HG02642 (cell line): ENCODE measurements around the gene PAFAH2.

Source experiments
- ATAC-seq: cut with Tn5 transposase; IDR thresholded peaks from one replicate; pipeline ENCODE4 v1.9.1; 2021; ENCODE audit warnings: mild to moderate bottlenecking; ENCODE audit not compliant: unreplicated experiment, poor library complexity

PAFAH2 gene

DNA sequence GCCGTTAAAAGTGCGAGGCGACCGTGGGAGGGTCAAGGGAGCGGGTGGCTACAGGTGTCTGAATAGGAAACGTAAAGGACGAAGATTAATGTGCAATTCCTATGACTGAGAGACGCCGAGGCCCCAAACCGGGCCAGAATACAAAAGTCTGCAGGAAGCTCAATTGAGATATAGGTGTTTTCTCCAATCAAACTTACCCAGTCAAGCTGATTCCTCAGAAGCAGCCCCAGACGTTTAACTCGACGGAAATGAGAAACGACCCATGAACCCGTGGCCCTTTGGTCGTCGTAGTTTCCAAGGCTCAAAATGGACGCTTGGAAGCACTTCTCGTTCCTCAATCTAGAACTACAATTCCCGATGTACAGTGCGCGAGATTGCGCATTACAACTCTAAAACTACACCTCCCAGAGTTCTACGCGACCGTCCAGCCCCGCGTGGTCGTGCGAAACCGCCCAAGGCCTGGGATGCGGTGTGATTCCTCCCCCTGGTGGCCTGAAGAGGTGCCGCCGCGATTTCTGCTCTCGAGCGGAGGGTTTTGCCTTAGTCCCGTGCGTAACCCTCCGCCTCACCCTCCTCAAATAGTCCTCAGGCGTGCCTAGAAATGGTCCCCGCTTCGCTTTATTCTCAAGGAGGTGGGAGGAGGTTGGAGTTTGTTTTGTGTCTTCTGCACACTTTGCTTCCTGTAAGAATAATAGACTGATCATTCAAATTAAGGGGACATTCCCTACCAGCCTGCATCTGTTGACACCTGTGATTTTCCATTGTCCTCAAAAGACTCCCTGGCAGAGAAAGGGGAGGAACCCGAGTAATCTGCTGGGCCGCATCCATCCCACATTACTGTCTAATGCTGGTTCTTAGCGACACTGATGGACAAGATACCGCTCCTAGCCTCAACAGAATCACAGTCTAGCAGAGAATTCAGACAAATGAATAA lies at the start of gene PAFAH2:
PAFAH2 (minus strand) TSS at position 236 of the 934 bp plus-strand sequence. CDS start 7,247 bp downstream, outside the sequence.
- peak; percentile 97 for ATAC-seq

DNA sequence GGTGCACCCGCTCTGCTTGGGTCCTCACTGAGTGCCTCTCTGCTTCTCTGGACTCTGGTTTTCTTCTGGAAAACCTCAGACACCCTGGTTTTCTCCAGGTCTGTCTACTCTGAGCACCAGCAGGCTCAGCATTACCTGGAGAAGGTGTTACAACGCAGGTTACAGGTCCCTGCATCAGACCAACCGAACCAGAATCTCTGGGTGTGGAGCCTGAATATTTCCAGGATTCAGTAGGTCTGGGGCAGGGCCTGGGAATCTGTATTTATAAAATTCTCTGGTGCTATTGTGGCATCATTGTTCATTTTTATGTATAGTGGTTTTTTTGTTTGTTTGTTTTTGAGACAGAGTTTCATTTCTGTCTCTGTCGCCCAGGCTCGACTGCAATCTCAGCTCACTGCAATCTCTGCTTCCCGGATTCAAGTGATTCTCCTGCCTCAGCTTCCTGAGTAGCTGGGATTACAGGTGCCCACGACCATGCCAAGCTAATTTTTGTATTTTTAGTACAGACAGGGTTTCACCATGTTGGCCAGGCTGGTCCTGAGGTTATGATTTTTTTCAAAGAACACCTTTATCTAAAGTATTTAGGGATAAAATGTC lies 49.5 kb upstream of the PAFAH2 start:
- ATAC-seq: no peak

DNA sequence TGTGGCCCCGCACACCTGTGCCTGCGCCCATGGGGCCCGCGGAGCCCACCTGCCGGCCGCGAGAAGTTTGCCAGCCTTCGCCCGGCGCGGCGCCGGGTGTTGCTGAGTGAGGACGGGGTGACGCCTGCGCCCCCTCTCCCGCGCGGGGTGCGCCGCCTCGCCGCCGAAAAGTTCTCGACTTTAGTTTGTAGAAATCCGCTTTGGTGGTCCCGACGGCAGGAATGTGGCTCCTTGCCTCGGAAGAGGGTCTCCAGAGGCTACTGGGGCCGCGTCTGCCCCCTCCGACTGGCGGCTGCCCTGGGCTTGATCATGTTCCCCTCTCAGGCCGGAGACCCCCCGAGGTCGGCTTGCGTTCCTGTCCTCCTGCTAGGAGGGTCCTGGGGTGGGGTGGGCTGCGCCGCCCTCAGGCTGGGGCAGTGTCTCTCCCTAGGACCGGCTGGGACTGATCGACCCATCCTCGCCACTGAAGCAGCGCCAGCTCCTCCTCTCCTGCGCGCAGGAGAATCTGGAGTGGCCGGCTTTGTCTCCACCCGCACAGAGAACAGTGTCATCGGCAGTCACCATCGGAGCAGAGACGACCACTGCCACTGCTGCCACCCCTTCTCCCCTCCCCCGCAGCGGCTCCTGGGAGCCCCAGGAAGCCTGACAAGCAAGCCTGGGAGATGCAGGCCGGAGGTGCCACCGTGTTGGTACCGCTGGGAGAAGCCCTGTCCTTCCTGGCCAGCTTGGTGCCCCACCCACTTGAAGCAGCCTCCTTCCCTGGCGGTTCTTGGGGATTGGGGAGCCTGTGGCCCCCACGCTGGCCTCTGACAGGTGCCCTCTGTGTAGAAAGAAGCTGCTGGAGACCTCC lies 48.6 kb upstream of the PAFAH2 start:
- no peak for ATAC-seq

DNA sequence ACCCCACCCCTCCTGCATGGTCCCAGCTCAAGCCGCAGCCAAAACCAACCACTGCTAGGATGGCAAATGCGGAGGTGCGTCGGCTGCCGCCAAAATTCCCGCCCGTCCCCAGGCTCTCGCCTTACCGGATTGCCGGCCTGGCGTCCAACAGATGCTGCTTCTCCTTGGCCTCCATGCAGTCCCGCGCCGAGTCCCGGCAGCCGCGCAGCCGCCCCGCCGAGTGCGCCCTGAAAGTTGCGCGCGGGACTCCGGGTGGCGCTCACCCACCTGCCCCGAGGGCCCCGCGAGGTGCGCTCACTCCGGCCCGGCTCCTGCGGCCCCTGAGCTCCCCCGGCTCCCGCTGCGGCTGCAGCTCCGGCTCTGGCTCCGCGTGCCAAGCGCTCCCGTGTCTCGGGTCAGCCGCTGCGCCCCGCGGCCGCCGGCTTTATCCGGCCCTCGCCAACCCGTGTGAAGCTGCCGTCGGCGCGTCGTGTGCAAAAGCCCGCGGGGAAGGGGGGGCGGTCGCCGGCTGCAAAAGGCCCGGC lies 47.9 kb upstream of the PAFAH2 start, which contains the start of gene SLC30A2:
SLC30A2 (minus strand) TSS at position 397 of the 524 bp plus-strand sequence; CDS start at position 175, 222 bp downstream.
- ATAC-seq: no peak

DNA sequence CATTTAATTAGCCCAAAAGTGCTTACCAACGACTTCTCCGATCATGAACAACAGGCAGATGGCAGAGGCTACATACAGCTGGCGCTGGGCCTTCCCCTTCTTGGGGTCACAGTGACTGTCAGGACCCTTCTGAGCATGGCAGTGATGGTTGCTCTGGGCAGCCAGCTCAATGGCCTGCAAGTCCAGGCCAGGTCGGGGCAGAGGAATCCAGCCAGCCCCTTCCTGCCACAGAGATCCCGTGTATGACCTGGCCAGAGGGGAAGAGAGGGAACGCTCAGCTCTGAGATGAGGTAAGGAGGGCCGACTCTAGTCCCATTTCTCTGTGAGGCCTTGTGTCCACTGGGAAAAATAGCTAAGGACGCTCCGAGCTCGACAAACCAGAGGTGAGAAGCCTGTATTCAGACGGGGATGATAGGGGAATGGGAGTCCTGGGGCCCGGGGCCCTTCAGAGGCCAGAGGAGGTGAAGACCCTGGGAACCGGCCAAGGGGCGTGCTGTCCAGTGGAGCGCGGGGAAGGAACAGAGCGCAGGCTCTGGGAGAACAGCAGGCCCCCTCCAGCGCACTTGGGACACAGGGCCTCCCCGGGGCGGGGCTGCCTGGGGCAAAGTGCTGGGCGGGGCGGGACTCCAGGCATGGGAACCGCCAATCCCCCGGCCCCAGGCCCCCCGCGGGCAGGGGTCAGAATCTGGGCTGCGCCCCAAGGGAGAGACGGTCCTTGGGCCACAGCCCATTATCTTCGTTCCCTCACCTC lies 47.3 kb upstream of the PAFAH2 start:
- no peak for ATAC-seq

DNA sequence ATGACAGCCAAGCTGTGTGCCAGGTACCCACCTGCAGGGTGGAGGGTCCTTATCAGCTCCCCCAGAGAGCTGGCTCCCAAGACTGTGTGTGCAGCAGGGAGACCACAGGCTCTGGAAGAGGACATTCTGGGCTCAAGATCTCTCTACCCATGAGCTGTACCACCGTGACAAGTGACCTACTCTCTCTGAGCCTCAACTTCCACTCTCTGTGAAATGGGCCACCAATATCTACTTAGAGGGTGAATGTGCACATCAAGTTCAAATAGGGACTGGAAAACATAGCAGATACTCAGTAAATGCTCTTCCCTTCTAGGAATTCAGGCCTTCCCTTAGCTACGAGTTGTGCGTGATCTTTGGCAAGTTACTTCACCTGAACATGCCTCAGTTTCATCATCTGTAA lies 46.6 kb upstream of the PAFAH2 start:
- ATAC-seq: no peak

DNA sequence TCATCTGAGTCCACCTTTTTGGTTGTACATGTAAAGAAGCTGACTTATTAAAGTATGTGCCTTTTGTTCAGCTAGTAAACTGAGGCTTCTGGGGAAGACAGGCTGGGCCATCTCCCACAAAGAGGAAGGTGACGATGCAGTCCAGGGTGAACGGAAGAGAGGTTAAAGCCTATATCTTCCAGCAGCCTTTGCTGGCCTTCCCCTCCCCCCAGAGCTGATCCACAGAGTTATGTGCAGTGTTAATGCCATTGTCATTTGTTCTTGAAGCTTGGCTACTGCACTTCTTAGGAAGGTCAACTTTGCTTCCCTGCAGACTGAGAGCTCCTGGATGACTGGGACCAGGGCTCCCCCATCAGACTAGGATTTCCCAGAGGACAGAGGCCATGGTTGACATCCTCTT lies 45.9 kb upstream of the PAFAH2 start:
- no peak for ATAC-seq

DNA sequence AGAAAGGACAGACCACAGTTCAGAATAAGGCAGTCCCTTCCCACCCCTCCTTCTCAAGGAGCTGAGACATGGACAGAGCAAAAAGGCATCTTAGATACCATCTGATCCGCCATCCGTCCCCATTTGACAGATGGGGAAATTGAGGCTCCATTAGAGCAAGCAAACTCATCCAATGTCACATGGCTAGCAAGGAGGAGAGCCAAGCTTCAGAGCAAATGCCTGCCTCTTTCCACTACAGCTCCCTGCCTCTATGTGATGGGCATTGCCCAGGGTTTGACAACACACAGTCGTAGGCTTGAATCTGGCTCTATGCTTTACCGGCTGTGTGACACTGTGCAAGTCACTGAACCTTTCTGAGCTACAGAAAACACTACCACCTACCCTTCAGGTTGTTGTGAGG lies 44.1 kb upstream of the PAFAH2 start:
- no peak for ATAC-seq

DNA sequence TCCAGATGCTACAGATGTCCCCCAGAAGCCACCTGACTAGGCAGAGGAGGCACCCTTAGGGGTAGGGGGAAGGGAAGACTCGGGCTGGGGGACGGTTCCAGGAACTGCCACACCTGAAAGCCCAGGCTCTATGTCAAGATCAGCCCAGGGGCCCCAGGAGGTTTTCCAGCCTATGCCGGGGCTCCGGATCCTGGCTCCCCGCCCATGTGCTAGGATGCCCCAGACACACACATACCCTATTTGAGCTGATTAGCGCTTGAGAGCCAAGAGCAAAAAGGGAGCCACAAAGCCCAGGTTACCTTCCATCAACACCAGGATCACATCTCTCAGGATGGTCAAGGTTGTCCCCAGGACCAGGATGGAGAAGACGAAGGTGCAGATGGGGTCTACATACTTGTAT lies 43.5 kb upstream of the PAFAH2 start:
- ATAC-seq: no peak

DNA sequence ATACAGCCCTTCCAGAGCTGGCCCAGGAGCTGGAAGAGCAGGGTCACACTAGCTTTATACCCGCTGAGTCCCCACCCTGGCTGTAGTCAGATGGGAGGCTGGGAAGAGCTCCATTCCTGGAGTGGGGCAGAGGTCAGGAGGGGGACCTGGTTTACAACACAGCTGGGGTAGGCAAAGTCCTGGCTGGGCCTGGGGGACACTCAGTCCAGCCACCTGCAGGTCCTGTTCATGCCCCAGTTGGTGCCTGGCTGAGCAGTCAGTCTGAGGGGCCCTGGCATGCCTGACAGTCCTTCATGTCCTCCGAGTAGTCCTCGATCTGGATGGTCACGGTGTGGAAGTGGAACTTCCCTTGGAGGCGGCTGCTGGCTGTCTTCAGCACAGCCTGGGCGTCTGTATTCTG lies 41.0 kb upstream of the PAFAH2 start:
- ATAC-seq: no peak

DNA sequence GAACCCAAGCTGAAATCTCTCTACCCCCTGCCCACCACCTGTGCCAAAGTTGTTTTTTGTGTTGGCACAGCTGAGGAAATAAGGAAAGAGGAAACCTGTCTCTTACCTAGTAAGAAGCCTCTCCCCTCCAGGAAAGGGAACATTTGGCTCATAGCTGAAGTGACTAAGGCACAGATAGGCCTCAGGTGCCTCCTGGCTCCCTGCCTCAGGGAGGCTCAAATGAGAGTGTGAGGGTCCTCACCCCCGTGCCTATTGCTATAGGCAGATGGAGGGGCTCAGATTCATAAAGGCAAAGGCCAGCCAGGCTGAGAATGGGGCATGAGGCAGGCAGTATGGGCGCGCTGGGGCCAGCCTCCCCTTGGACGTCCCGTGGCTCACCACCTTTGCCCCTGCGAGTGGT lies 40.6 kb upstream of the PAFAH2 start:
- no peak for ATAC-seq

DNA sequence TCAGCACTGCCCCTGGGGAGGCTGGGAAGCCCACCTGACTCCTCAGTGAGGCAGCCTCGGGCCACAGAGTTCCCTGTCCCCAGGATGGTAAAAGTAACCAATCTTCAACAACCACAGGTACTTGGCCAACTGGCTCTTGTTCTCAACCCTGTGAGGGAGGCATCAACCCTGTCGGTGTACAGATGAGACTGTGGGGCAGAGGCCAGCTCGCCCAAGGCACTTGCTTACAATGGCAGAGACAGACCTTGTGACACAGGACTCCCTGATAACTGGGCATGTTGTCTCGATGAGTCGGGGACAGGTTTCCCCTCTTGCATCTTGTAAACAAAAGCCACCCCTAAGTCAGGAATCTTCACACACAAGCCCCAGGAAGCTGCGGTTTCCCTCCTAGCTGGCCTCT lies 40.0 kb upstream of the PAFAH2 start:
- no peak for ATAC-seq

DNA sequence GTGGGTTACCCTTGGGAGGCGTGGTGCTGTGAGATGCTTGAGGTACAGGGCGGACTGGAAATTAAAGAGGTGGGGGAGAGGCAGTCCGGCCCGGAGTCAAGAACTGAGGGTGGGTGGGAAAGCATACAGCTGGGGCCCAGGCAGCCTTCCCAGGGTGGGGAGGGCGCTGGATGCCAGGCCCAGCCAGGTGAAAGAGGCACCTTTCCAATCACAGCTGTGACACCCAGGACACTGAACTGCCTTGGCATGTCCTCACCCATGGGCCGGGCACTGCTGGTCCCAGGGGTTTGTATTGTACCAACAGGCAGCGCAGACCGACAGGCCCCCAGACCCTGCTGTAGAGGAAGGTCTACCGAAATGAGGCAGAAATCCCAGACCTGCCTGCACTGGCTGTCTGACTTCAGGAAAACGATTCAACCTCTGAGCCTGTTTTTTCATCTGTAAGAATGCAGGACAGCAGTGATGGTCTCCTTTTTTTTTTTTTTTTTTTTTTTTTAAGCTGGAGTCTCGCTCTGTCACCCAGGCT lies 39.0 kb upstream of the PAFAH2 start:
- no peak for ATAC-seq

DNA sequence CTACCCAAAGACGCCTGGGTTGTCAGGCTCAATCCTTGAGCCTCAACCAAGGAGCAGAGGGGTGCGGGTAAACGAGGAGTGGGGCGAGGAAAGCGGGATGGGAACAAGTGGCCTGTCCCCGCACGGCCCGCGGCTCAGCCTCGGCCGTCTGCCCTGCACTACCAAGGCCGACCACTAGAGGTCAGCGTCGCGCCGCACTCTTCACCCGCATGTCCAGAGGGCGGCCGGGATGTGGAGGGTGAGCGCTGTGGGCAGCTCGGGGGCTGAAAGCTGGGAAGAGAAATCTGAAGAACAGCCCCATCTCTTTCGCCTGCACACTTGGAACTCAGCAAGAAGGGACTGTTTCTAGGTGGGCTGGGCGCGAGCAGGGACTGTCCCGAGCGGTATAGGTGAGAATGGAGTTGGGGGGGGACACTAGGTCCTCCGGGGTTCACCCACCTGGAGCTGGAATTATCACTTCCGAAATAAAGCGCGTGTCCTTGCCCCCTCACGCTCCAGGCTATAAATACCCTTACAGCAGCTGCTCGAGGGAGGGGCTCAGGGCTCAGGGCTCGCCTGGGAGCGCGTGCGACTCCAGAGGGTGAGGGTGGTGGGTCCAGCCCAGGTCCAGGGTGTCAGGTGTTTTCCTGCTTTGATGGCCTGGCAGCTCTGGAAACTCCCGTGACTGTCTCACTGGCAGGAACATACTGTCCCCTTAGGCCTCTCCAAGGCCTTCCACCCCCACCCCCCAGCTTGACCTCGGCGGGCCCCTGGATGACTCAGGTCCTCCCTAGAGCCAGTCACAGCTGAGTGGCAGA lies 38.3 kb upstream of the PAFAH2 start:
- ATAC-seq: peak; percentile 73

DNA sequence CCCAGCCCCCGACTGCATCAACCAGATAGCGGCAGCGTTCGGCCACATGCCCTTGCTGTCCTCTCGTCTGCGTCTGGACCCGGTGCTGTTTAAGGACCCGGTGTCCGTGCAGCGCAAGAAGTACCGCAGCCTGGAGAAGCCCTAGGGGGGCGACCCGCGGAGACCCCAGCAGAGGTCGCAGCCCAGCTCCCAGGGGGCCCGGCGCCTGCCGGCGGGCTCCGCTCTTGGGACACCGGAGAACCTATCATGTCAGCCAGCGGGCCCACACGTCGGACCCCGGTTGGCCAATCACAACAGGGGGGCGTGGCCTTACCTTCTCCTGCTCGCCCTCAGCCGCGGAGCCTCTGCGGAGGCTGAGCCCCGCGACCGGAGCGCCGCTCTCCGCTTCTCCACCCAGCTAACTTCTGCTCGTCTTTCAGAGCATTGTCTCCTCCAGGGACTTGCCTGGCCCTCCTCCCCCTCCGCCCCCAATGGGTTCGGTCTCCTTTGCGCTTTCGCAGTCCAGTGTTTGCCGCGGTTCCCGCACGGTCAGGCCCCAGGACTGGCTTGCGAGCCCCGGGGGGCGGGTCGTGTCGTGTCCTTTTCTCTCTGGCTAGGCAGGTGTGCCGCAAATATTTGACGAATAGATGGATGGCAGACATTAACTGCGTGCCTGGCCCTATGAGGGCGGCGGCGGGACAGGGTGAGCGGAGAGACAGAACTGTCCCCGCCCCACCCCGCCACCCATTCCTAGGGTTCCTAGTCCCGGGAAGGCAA lies 37.5 kb upstream of the PAFAH2 start:
- peak; percentile 86 for ATAC-seq

DNA sequence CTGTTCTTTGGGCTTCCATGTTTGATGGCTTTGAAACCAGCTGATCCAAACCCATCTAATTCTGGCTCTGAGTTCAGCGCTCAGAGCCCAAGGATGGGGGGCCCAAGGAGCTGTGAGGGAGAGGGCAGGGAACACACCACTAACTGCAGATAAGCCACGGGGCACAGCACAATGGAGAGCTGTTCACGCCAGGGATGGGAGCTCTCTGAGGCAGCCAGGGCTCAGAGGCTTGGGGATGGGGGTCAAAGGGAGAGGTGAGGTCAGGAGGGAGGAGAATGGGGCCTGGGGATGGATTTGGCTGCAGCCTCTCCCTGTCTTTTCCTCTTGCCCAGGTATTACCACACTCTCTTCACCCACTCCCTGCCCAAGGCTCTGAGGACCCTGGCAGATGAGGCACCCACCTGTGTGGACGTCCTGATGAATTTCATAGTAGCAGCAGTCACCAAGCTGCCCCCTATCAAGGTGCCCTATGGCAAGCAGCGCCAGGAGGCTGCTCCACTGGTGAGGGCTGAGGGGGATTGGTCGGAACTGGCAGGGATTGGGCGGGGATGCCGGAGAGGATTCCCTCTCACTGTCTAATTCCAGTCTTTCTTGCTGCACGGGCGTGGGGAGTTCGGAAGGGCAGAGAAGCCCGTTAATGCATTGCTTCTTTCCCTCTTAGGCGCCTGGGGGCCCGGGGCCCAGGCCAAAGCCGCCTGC lies 36.8 kb upstream of the PAFAH2 start:
- no peak for ATAC-seq

DNA sequence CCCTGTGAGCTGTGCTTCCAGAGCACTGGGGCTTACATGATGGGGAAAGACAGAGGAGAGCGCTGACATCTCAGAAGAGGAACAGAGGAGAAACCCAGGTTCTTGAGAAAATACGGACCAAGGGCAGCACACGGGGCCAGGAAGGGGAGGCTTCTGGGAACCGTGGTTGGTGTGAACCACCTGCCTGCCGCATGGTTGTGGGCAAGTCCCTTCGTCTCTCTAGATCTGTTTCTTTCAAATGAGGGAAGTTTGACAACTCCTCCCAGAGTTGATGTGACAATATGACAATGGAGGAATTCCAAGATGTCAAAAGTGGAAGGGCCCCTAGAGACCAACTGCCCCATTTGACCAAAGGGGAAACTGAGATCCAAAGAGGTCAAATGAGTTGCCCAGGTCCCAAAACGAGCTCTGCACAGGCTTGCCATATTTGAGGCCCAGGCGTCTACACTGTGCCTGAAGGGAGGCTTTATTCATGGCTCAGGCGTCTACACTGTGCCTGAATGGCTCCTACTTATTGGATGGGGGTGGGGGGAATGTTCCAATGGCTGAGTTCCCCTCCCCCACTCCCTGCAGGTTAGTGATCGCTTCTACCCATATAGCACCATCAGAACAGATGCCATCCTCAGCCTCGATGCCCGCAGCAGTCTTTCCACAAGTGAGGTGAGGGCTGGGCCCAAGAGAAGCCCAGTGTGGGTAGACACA lies 34.9 kb upstream of the PAFAH2 start:
- ATAC-seq: no peak
